Caco-2 (cell line): Measurements from ENCODE around the gene VRK1. TPM values are rescaled to one million over a fixed set of nuclear protein-coding genes. Genes with fewer than 3 reads are reported as not detected.

Source experiments
- BruUV-seq: library from RNA; stranded (reverse); fragments of 400-500 nt; replicated peaks from 2 replicates; lab custom pipeline; 2021; lab: Mats Ljungman, UMichigan
- CTCF ChIA-PET: fragments of 300-600 bp; sonication (Branson Sonifier 250); formaldehyde crosslinking; loops from one replicate; lab custom pipeline; 2022; ENCODE audit warnings: antibody characterized with exemption; lab: Charles Lee
- POLR2A ChIA-PET: fragments of 300-600 bp; sonication (Branson Sonifier 250); formaldehyde crosslinking; loops from one replicate; lab custom pipeline; 2022; ENCODE audit warnings: antibody characterized with exemption; lab: Charles Lee
- DNase-seq, 2 experiments: peaks; one replicate each; pipeline versions ENCODE4 v3.0.0 to v3.0.0-alpha.2; 2020 to 2022
- H3K27me3 ChIP-seq: replicated peaks from 2 replicates; pipeline ENCODE4 v1.6.0; 2011; ENCODE audit warnings: low read length; ENCODE audit not compliant: control insufficient read depth, insufficient read depth
- H3K36me3 ChIP-seq: 2 replicates; pipeline ENCODE4 v1.5.1; 2011; ENCODE audit warnings: low read length; ENCODE audit not compliant: control insufficient read depth, insufficient read depth
- H3K4me1 ChIP-seq: fragments of 250-450 bp; sonication (Bioruptor Pico); 2 replicates; pipeline ENCODE4 v1.5.1; 2020; ENCODE audit warnings: mild to moderate bottlenecking
- H3K4me3 ChIP-seq: 2 replicates; pipeline ENCODE4 v1.5.1; 2011; ENCODE audit warnings: low read depth, mild to moderate bottlenecking, control low read depth, low read length
- H3K9me3 ChIP-seq: fragments of 250-450 bp; sonication (Bioruptor Pico); 2 replicates; pipeline ENCODE4 v1.5.1; 2020; ENCODE audit warnings: mild to moderate bottlenecking, moderate library complexity
- H3K27ac Mint-ChIP-seq: one replicate; pipeline ENCODE4 v1.8.0; 2022; ENCODE audit warnings: mixed read lengths; ENCODE audit not compliant: unreplicated experiment
- H3K27me3 Mint-ChIP-seq: one replicate; pipeline ENCODE4 v1.8.0; 2022; ENCODE audit warnings: mixed read lengths; ENCODE audit not compliant: insufficient read depth, unreplicated experiment
- H3K36me3 Mint-ChIP-seq: one replicate; pipeline ENCODE4 v1.8.0; 2022; ENCODE audit warnings: mild to moderate bottlenecking, mixed read lengths; ENCODE audit not compliant: insufficient read depth, unreplicated experiment
- H3K4me1 Mint-ChIP-seq: one replicate; pipeline ENCODE4 v1.8.0; 2022; ENCODE audit warnings: low read depth, mixed read lengths; ENCODE audit not compliant: unreplicated experiment
- H3K4me3 Mint-ChIP-seq: one replicate; pipeline ENCODE4 v1.8.0; 2022; ENCODE audit warnings: mild to moderate bottlenecking, moderate library complexity, mixed read lengths; ENCODE audit not compliant: unreplicated experiment
- H3K9me3 Mint-ChIP-seq: one replicate; pipeline ENCODE4 v1.8.0; 2022; ENCODE audit warnings: mixed read lengths; ENCODE audit not compliant: unreplicated experiment
- CTCF ChIP-seq, 2 experiments: fragments of 200-600 bp in 1 of 2; IDR thresholded peaks; 1 replicate in 1 of 2; 2 replicates in 1 of 2; pipeline versions ENCODE4 v1.5.1 to v1.8.0; 2011 to 2022; ENCODE audit warnings: antibody characterized with exemption in 1 of 2, control low read depth in 1 of 2, inconsistent platforms in 1 of 2, low read depth in 1 of 2, low read length in 1 of 2, mild to moderate bottlenecking in 1 of 2, moderate library complexity in 1 of 2; ENCODE audit not compliant: insufficient read depth in 1 of 2, severe bottlenecking in 1 of 2, unreplicated experiment in 1 of 2
- intact Hi-C: fragments of 100-400 bp; cut with micrococcal nuclease; formaldehyde crosslinking; loops from one replicate; pipeline ENCODE4 v1.10.0; 2022; ENCODE audit not compliant: unreplicated experiment
- total RNA-seq: library from RNA; stranded (reverse); gene quantifications from 2 replicates; pipeline ENCODE4 v1.2.3, GENCODE V29; 2022

Gene VRK1
- total RNA-seq, 1 experiment from 2014 or later: 42.1 TPM

- H3K9me3 ChIP-seq: peaks cover 5% of the 10 kb centered on the region; the same call in 1 of the 2 replicates
- Mint-ChIP-seq H3K9me3 (no peaks in the 10 kb centered on the region), H3K4me1 (peaks cover 6% of the 10 kb centered on the region), H3K4me3 (no peak overlapping the region), H3K27me3 (no peaks in the 10 kb centered on the region), H3K27ac (no peak overlapping the region), H3K36me3 (peaks cover 13% of the 10 kb centered on the region)
- ChIA-PET CTCF (interaction anchor here (1.0 kb wide), 1 partner anchor 29 kb away, joined by 3 read pairs; no protein-coding TSS in a partner anchor), POLR2A (no interaction called here)
- no peaks in the 10 kb centered on the region for H3K27me3 ChIP-seq
- intact Hi-C loops: no loop called here
- no peak for TF ChIP-seq CTCF (IDR thresholded peaks at IDR 0.05; ENCODE audit: insufficient read depth in 1 of 2, low read depth in 1 of 2, low read length in 1 of 2, severe bottlenecking in 1 of 2, unreplicated experiment in 1 of 2)
- no TSS peak for BruUV-seq
- peaks cover 2% of the 10 kb centered on the region; the same call in 1 of the 2 replicates for H3K36me3 ChIP-seq
- no peak for DNase-seq
- no peak overlapping the region for H3K4me3 ChIP-seq
- H3K4me1 ChIP-seq: no peaks in the 10 kb centered on the region
Observed at GRCh38 chr14:96824283-96824682, 27.1 kb downstream of the VRK1 start.

DNA sequence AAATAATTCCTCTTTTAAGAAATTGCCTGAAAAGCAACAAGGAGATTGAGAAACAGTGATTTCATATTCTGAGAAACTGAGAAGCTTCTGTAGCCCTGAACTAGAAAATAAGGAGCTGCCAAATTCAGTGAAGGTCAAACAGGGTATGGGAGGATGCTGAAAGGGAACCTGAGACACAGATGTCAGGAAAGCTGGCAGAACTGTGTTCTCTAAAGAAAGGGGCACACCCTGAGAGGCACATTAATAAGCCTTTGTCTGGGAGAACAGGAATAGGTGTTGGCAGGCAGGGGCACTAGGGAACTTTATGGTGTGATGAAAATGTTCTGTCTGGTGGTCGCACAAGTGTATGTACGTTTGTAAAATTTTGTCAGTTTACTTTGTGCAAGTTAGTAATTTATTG, 29.6 kb downstream of the VRK1 start:
- ChIA-PET POLR2A (no interaction called here), CTCF (no interaction called here)
- Histone ChIP-seq H3K9me3 (peaks cover 10% of the 10 kb centered on the region; the same call in 1 of the 2 replicates), H3K27me3 (no peaks in the 10 kb centered on the region), H3K36me3 (peaks cover 2% of the 10 kb centered on the region; the same call in 1 of the 2 replicates), H3K4me3 (no peak overlapping the region), H3K4me1 (no peaks in the 10 kb centered on the region)
- Mint-ChIP-seq H3K9me3 (peaks cover 14% of the 10 kb centered on the region), H3K27ac (no peak overlapping the region), H3K4me1 (peaks cover 6% of the 10 kb centered on the region), H3K27me3 (no peaks in the 10 kb centered on the region), H3K4me3 (no peak overlapping the region), H3K36me3 (peaks cover 7% of the 10 kb centered on the region)
- no peak for DNase-seq
- no peak for TF ChIP-seq CTCF (IDR thresholded peaks at IDR 0.05; ENCODE audit: insufficient read depth in 1 of 2, low read depth in 1 of 2, low read length in 1 of 2, severe bottlenecking in 1 of 2, unreplicated experiment in 1 of 2)
- intact Hi-C loops: no loop called here
- BruUV-seq: no TSS peak

DNA sequence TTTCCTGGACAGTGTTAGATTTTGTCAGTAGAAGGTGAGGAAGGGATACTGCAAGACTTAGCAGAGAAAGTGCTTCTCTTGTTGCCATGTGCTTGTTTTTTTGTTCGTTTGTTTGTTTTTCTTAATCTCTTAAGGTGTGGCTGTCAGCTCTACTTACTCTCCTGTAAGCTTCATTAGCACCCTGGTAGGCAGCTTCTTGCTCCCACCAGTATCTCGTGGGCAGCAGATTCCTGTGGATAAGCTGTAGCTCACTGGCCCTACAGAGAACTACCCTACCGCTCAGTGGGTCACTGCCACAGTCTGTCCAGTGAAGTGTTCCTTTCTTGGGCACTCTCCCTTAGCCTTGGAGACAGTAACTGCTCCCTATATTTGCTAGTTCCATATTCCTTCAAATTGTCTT, 30.1 kb downstream of the VRK1 start:
- BruUV-seq: no TSS peak
- no peak for TF ChIP-seq CTCF (IDR thresholded peaks at IDR 0.05; ENCODE audit: insufficient read depth in 1 of 2, low read depth in 1 of 2, low read length in 1 of 2, severe bottlenecking in 1 of 2, unreplicated experiment in 1 of 2)

More for the DNA sequence above, 30.1 kb downstream of the VRK1 start:
- ChIA-PET CTCF (no interaction called here), POLR2A (no interaction called here)
- Mint-ChIP-seq H3K27me3 (no peaks in the 10 kb centered on the region), H3K9me3 (peaks cover 14% of the 10 kb centered on the region), H3K36me3 (peaks cover 7% of the 10 kb centered on the region), H3K4me1 (peaks cover 6% of the 10 kb centered on the region), H3K27ac (no peak overlapping the region), H3K4me3 (no peak overlapping the region)
- intact Hi-C loops: no loop called here
- Histone ChIP-seq H3K4me1 (no peaks in the 10 kb centered on the region), H3K9me3 (peaks cover 10% of the 10 kb centered on the region; the same call in 1 of the 2 replicates), H3K36me3 (peaks cover 2% of the 10 kb centered on the region; the same call in 1 of the 2 replicates), H3K27me3 (no peaks in the 10 kb centered on the region), H3K4me3 (no peak overlapping the region)
- DNase-seq: no peak
